ENCODE measurements around the gene VSTM2A. TPM values are rescaled to one million over a fixed set of nuclear protein-coding genes. Genes with fewer than 3 reads are reported as not detected.

Gene VSTM2A
- total RNA-seq, 5 donors from 2014 or later (not counting 1 experiment from before 2014, with no cell fraction given): not detected

DNA sequence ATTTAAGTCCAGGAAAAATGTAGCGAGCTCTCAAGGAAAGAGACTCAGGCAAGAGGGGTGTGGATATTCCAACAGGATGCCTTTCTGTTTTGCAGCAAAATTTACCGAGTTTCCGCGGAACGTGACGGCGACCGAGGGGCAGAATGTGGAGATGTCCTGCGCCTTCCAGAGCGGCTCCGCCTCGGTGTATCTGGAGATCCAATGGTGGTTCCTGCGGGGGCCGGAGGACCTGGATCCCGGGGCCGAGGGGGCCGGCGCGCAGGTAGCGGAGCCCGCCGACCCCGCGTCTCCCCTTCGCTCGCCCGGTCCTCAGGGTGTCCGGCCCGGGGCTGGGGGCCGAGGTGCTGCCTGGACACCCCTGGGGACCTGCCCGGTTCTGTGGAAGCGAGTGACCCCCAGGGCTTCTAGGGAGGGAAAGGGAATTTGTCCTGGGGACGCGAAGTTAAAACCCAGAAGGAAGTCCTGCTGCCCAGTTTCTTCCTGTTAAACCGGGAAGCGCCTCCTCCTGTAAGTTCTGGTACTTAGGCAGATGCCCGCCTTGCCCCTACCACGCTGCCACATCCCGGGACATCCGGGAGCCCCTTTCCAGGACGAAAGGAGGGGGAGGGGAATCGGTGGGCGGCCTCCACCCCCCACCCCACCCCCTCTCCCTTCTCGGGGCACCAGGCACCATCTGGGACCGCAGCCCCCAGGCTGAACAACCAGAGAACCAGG is 2.5 kb downstream of the VSTM2A start:
- H3K9me3 Mint-ChIP-seq: peaks cover 3 to 12% (median 6%) of the 10 kb centered on the region in 3 donors
- no peak overlapping the region for H3K4me3 Mint-ChIP-seq
- H3K27ac Mint-ChIP-seq: no peak overlapping the region
- no peak overlapping the region for H3K27ac ChIP-seq (ENCODE audit: low read length)
- H3K27me3 ChIP-seq (replicated peaks in 1 of 2; ENCODE audit: control insufficient read depth in 2 of 2, extremely low read depth in 1 of 2, insufficient read depth in 2 of 2, low read length in 1 of 2): peaks cover 17 to 35% of the 10 kb centered on the region in 2 experiments
- H3K36me3 ChIP-seq (ENCODE audit: control insufficient read depth in 2 of 2, extremely low read depth in 1 of 2, insufficient read depth in 1 of 2, low read length in 1 of 2): no peaks in the 10 kb centered on the region
- ChIA-PET CTCF (no interaction called here), POLR2A (no interaction called here)
- no peaks in the 10 kb centered on the region for H3K9me3 ChIP-seq
- ATAC-seq (replicated peaks in 1 of 4): no peak
- H3K4me1 ChIP-seq (ENCODE audit: control insufficient read depth in 1 of 2, extremely low read depth in 1 of 2, insufficient read depth in 2 of 2, low read length in 2 of 2): no peaks in the 10 kb centered on the region
- H3K4me3 ChIP-seq (ENCODE audit: control insufficient read depth in 1 of 2, extremely low read depth in 1 of 2, low read length in 1 of 2): no peak overlapping the region
- H3K36me3 Mint-ChIP-seq: peaks cover 3% of the 10 kb centered on the region
- peaks cover 42% of the 10 kb centered on the region in 2 donors for H3K27me3 Mint-ChIP-seq
- 14% methylated on average over 34 of the region's 45 CpGs for WGBS (ENCODE audit: insufficient coverage)
- H3K4me1 Mint-ChIP-seq: no peaks in the 10 kb centered on the region
- no peak for DNase-seq

DNA sequence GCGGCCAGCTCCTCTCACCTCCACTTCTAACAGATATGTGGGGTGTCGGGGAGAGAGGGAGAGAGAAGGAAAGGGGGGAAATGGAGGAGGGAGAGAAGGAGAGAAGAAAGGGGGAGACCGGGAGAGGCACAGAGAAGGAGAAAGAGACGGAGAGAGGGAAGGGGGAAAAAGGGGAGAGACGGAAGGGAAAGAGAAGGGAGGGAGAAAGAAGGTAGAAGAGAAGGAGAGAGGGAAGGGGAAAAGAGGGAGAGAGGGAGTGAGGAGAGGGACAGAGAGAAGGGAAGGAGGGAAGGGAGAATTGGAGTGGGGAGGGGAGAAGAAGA is 3.0 kb downstream of the VSTM2A start:
- peaks cover 42% of the 10 kb centered on the region in 2 donors for H3K27me3 Mint-ChIP-seq
- no peak overlapping the region for H3K27ac ChIP-seq (ENCODE audit: low read length)
- H3K4me1 ChIP-seq (ENCODE audit: control insufficient read depth in 1 of 2, extremely low read depth in 1 of 2, insufficient read depth in 2 of 2, low read length in 2 of 2): no peaks in the 10 kb centered on the region
- ChIA-PET CTCF (no interaction called here), POLR2A (no interaction called here)
- peaks cover 3% of the 10 kb centered on the region for H3K36me3 Mint-ChIP-seq
- DNase-seq (no peak), ATAC-seq (replicated peaks in 1 of 4) (no peak)
- no peaks in the 10 kb centered on the region for H3K4me1 Mint-ChIP-seq
- H3K27me3 ChIP-seq (replicated peaks in 1 of 2; ENCODE audit: control insufficient read depth in 2 of 2, extremely low read depth in 1 of 2, insufficient read depth in 2 of 2, low read length in 1 of 2): peaks cover 17 to 35% of the 10 kb centered on the region in 2 experiments
- no peak overlapping the region for H3K27ac Mint-ChIP-seq
- H3K9me3 Mint-ChIP-seq: peaks cover 3 to 12% (median 6%) of the 10 kb centered on the region in 3 donors
- no peak overlapping the region for H3K4me3 ChIP-seq (ENCODE audit: control insufficient read depth in 1 of 2, extremely low read depth in 1 of 2, low read length in 1 of 2)
- no peak overlapping the region for H3K4me3 Mint-ChIP-seq
- no peaks in the 10 kb centered on the region for H3K9me3 ChIP-seq
- 15% methylated on average over 3 of the region's 5 CpGs for WGBS (ENCODE audit: insufficient coverage)
- no peaks in the 10 kb centered on the region for H3K36me3 ChIP-seq (ENCODE audit: control insufficient read depth in 2 of 2, extremely low read depth in 1 of 2, insufficient read depth in 1 of 2, low read length in 1 of 2)

DNA sequence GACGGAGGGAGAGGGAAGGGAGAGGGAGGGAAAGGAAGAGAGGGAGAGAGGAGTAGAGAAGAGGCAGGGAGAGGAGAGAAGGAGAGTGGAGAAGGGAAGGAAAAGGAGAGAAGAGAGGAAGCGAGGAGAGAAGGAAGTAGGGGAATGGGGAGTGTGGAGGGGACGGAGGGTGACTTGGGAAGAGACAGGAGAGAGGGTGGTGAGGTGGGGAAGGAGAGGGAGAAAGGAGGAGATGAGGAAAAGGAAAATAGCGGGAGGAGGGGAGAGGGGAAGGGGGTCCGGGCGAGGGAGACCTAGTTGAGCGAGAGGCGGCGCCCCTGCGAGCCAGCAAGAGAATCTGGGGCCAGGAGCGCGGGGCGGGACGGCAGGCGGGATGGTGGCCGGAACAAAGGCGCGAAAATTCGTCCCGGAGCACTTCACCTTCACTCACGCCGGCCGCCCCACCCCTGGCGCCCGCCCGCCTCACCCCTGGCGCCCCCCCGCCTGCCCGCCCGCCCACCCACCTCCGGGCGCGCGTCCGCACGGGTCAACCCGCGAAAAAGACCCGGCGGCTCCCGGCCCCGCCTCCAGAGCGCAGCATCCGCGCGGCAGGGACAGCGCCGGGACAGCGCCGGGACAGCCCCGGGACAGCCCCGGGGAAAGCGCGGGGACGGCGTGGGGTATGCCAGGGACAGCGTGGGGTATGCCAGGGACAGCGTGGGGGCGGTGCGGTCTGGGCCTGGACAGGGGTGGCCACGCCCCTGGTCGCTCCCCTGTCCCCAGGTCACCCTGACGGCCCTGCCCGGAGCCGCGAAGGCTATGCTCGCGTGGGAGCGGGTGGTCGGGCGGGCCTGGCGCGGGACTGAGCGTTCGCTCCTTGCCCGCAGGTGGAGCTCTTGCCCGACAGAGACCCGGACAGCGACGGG is 4.2 kb downstream of the VSTM2A start:
- Mint-ChIP-seq H3K4me1 (no peaks in the 10 kb centered on the region), H3K9me3 (peaks cover 3 to 12% (median 6%) of the 10 kb centered on the region in 3 donors), H3K27ac (no peak overlapping the region), H3K27me3 (peaks cover 40% of the 10 kb centered on the region in 2 donors), H3K4me3 (no peak overlapping the region), H3K36me3 (peaks cover 3% of the 10 kb centered on the region)
- CTCF ChIA-PET: no interaction called here
- Histone ChIP-seq H3K27ac (ENCODE audit: low read length) (no peak overlapping the region), H3K4me1 (ENCODE audit: control insufficient read depth in 1 of 2, extremely low read depth in 1 of 2, insufficient read depth in 2 of 2, low read length in 2 of 2) (no peaks in the 10 kb centered on the region), H3K27me3 (replicated peaks in 1 of 2; ENCODE audit: control insufficient read depth in 2 of 2, extremely low read depth in 1 of 2, insufficient read depth in 2 of 2, low read length in 1 of 2) (peaks cover 17 to 35% of the 10 kb centered on the region in 2 experiments), H3K9me3 (no peaks in the 10 kb centered on the region), H3K36me3 (ENCODE audit: control insufficient read depth in 2 of 2, extremely low read depth in 1 of 2, insufficient read depth in 1 of 2, low read length in 1 of 2) (no peaks in the 10 kb centered on the region), H3K4me3 (ENCODE audit: control insufficient read depth in 1 of 2, extremely low read depth in 1 of 2, low read length in 1 of 2) (no peak overlapping the region)
- POLR2A ChIA-PET: no interaction called here
- WGBS (ENCODE audit: insufficient coverage): 9% methylated on average over 66 of the region's 80 CpGs
- ATAC-seq (replicated peaks in 1 of 4): no peak
- DNase-seq: no peak

DNA sequence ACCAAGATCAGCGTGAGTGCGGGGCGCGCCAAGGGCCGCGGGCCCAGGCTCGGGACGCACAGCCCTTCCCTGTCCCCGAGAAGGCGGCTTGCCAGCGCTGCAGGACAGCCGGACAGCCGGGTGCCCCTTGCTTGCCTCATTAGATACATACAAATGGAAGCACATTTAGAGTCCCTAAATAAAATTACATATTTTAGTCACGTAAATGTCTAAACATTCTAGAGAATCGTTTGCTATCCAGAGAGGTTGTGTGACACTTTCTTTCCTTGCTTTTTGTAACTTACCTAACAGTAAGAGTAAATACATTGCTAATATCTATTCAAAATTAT is 4.8 kb downstream of the VSTM2A start:
- no peaks in the 10 kb centered on the region for H3K4me1 ChIP-seq (ENCODE audit: control insufficient read depth in 1 of 2, extremely low read depth in 1 of 2, insufficient read depth in 2 of 2, low read length in 2 of 2)
- POLR2A ChIA-PET: no interaction called here

DNA sequence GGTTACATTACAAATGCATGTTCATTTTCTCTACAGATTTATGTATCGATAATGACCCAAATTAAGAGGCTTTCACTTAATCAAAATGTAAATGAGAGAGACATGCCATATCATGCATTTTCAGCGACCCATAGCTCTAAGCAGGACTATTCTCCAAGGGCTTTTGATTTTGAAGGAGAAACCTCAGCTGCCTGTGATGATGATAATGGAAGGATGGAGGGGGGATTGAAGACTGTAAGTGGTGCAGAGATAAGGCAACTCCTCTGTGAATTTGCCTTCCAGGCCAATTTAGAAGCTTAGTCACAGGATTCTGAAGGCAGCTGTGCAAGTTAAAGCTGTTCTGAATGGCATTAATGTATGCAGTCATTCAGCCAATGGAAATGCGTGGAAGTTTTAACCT is 8.3 kb downstream of the VSTM2A start:
- no peaks in the 10 kb centered on the region for H3K36me3 ChIP-seq (ENCODE audit: control insufficient read depth in 2 of 2, extremely low read depth in 1 of 2, insufficient read depth in 1 of 2, low read length in 1 of 2)
- Mint-ChIP-seq H3K4me1 (no peaks in the 10 kb centered on the region), H3K4me3 (no peak overlapping the region), H3K27ac (no peak overlapping the region), H3K9me3 (peaks cover 0 to 4% (median 0%) of the 10 kb centered on the region in 3 donors), H3K36me3 (no peaks in the 10 kb centered on the region), H3K27me3 (peaks cover 8 to 11% of the 10 kb centered on the region in 2 donors)
- no peak overlapping the region for H3K4me3 ChIP-seq (ENCODE audit: control insufficient read depth in 1 of 2, extremely low read depth in 1 of 2, low read length in 1 of 2)
- CTCF ChIA-PET: no interaction called here
- H3K27me3 ChIP-seq (replicated peaks in 1 of 2; ENCODE audit: control insufficient read depth in 2 of 2, extremely low read depth in 1 of 2, insufficient read depth in 2 of 2, low read length in 1 of 2): peaks cover 0 to 10% of the 10 kb centered on the region in 2 experiments
- WGBS (ENCODE audit: insufficient coverage): 100% methylated on average over 1 of the region's 3 CpGs
- no peak overlapping the region for H3K27ac ChIP-seq (ENCODE audit: low read length)
- H3K4me1 ChIP-seq (ENCODE audit: control insufficient read depth in 1 of 2, extremely low read depth in 1 of 2, insufficient read depth in 2 of 2, low read length in 2 of 2): no peaks in the 10 kb centered on the region
- POLR2A ChIA-PET: no interaction called here
- H3K9me3 ChIP-seq: no peaks in the 10 kb centered on the region
- ATAC-seq (replicated peaks in 1 of 4): no peak
- DNase-seq: no peak

More for the DNA sequence above, 4.8 kb downstream of the VSTM2A start:
- H3K9me3 Mint-ChIP-seq: peaks cover 3 to 10% (median 6%) of the 10 kb centered on the region in 3 donors
- no peak overlapping the region for H3K27ac ChIP-seq (ENCODE audit: low read length)
- H3K27me3 Mint-ChIP-seq: peaks cover 33 to 34% of the 10 kb centered on the region in 2 donors
- H3K27me3 ChIP-seq (replicated peaks in 1 of 2; ENCODE audit: control insufficient read depth in 2 of 2, extremely low read depth in 1 of 2, insufficient read depth in 2 of 2, low read length in 1 of 2): peaks cover 15 to 31% of the 10 kb centered on the region in 2 experiments
- ATAC-seq (replicated peaks in 1 of 4) (no peak), DNase-seq (no peak)
- H3K9me3 ChIP-seq: no peaks in the 10 kb centered on the region
- no peak overlapping the region for H3K4me3 ChIP-seq (ENCODE audit: control insufficient read depth in 1 of 2, extremely low read depth in 1 of 2, low read length in 1 of 2)
- H3K36me3 ChIP-seq (ENCODE audit: control insufficient read depth in 2 of 2, extremely low read depth in 1 of 2, insufficient read depth in 1 of 2, low read length in 1 of 2): no peaks in the 10 kb centered on the region
- WGBS (ENCODE audit: insufficient coverage): 3% methylated on average over 8 of the region's 15 CpGs
- CTCF ChIA-PET: no interaction called here
- no peak overlapping the region for H3K4me3 Mint-ChIP-seq
- no peaks in the 10 kb centered on the region for H3K4me1 Mint-ChIP-seq
- no peak overlapping the region for H3K27ac Mint-ChIP-seq
- peaks cover 3% of the 10 kb centered on the region for H3K36me3 Mint-ChIP-seq

DNA sequence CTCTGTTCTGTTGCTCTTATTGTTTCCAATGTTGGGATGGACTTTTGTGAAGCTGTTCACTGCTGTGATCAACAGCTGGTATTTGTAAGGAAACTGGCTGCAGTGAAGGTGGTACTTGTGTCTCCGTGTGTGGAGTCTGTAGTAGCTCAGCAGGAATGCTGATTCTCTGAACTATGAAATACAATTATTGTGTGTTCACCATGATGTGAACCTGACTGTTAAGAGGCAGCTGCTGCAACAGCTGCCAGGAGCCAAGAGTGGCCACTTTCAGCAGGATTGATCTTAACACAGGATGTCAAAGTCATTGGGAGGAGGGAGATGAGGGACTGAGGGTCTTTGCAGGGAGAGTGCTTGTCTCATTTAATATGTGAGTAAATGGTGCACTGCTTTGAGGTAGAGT is 13.9 kb downstream of the VSTM2A start:
- Mint-ChIP-seq H3K4me3 (no peak overlapping the region), H3K27me3 (no peaks in the 10 kb centered on the region), H3K27ac (no peak overlapping the region), H3K9me3 (peaks cover 0 to 8% (median 0%) of the 10 kb centered on the region in 3 donors), H3K36me3 (no peaks in the 10 kb centered on the region), H3K4me1 (no peaks in the 10 kb centered on the region)
- no peaks in the 10 kb centered on the region for H3K9me3 ChIP-seq
- no peak overlapping the region for H3K4me3 ChIP-seq (ENCODE audit: control insufficient read depth in 1 of 2, extremely low read depth in 1 of 2, low read length in 1 of 2)
- ChIA-PET CTCF (no interaction called here), POLR2A (interaction anchor here in 1 of 2 donors (1.0 kb wide), 1 partner anchor 43 kb away, joined by 3 read pairs; no protein-coding TSS in a partner anchor)
- H3K27ac ChIP-seq (ENCODE audit: low read length): no peak overlapping the region
- WGBS (ENCODE audit: insufficient coverage): 36% methylated on average over 1 of the region's 1 CpG
- no peaks in the 10 kb centered on the region for H3K36me3 ChIP-seq (ENCODE audit: control insufficient read depth in 2 of 2, extremely low read depth in 1 of 2, insufficient read depth in 1 of 2, low read length in 1 of 2)
- no peak for ATAC-seq (replicated peaks in 1 of 4)
- H3K4me1 ChIP-seq (ENCODE audit: control insufficient read depth in 1 of 2, extremely low read depth in 1 of 2, insufficient read depth in 2 of 2, low read length in 2 of 2): no peaks in the 10 kb centered on the region
- DNase-seq: no peak
- H3K27me3 ChIP-seq (replicated peaks in 1 of 2; ENCODE audit: control insufficient read depth in 2 of 2, extremely low read depth in 1 of 2, insufficient read depth in 2 of 2, low read length in 1 of 2): no peaks in the 10 kb centered on the region

All from T-cell (primary cell).